HG03280 (cell line): Measurements from ENCODE around the gene KCTD7.
"Not testable (repeated sequence)": the region's sequence is repeated elsewhere in the genome, so short reads cannot be mapped to it uniquely, and the experiment has no call there.

Source experiments
- ATAC-seq: cut with Tn5 transposase; IDR thresholded peaks from one replicate; pipeline ENCODE4 v1.9.1; 2021; ENCODE audit warnings: mild to moderate bottlenecking, moderate library complexity; ENCODE audit not compliant: unreplicated experiment

KCTD7 gene

GRCh38 chr7:66615699-66616098 lies 13.0 kb upstream of the KCTD7 start:
- no peak for ATAC-seq

GRCh38 chr7:66617295-66617694 lies 11.4 kb upstream of the KCTD7 start:
- no peak for ATAC-seq

- not testable (repeated sequence) for ATAC-seq
Observed at GRCh38 chr7:66619341-66619948, 9.2 kb upstream of the KCTD7 start.

GRCh38 chr7:66626331-66626934 lies 2.2 kb upstream of the KCTD7 start:
- ATAC-seq: no peak

GRCh38 chr7:66627151-66627681 lies 1.5 kb upstream of the KCTD7 start:
- ATAC-seq: no peak

GRCh38 chr7:66627881-66628360 lies 760 bp upstream of the KCTD7 start:
- ATAC-seq: peak; percentile 0

GRCh38 chr7:66629222-66630062 lies 761 bp downstream of the KCTD7 start:
- ATAC-seq: peak; percentile 1

GRCh38 chr7:66630531-66630930 lies 1.9 kb downstream of the KCTD7 start:
- no peak for ATAC-seq

GRCh38 chr7:66631471-66631870 lies 2.8 kb downstream of the KCTD7 start:
- no peak for ATAC-seq

- no peak for ATAC-seq
Observed at GRCh38 chr7:66634816-66635215, 6.1 kb downstream of the KCTD7 start.

GRCh38 chr7:66635322-66635981 lies 6.8 kb downstream of the KCTD7 start:
- not testable (repeated sequence) for ATAC-seq

GRCh38 chr7:66635982-66636546 lies 7.4 kb downstream of the KCTD7 start:
- not testable (repeated sequence) for ATAC-seq

GRCh38 chr7:66638309-66639099 lies 9.8 kb downstream of the KCTD7 start:
- no peak for ATAC-seq

- ATAC-seq: no peak
Observed at GRCh38 chr7:66639773-66640172, 11.1 kb downstream of the KCTD7 start.

GRCh38 chr7:66640802-66641525 lies 12.3 kb downstream of the KCTD7 start:
- ATAC-seq: no peak

GRCh38 chr7:66641526-66641871 lies 12.8 kb downstream of the KCTD7 start:
- ATAC-seq: no peak

- no peak for ATAC-seq
Observed at GRCh38 chr7:66642186-66642585, 13.5 kb downstream of the KCTD7 start.

GRCh38 chr7:66642932-66643331 lies 14.3 kb downstream of the KCTD7 start:
- no peak for ATAC-seq

GRCh38 chr7:66643395-66643794 lies 14.7 kb downstream of the KCTD7 start:
- ATAC-seq: no peak
